Measurements from ENCODE around the gene ARHGAP22.

The ARHGAP22 gene

DNA sequence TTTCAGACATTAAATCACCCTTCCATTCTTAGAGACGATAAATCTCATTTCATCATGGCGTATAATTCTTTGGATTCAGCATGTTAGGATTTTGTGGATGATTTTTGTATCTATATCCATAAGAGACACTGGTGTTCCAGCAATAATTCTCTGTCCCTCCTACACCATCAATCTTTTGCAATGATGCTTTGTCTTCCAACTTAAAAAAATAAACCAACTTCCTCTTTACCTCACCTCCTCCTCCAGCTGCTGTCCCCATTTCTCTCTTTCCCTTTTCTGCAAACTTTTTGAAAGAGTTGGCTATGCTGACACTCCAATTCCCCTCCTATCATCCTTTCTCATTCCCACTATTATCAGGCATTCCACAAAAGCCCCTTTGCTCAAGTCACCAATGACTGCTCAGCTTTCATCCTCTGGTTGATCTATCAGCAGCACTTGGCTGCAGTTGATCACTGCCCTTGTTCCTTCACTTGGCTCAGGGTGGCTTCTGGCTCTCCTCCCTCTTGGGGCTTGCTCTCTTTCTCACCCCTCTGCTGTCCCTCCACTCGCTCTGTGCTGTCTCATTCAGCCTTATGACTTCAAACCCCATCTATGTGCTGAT lies 130.0 kb downstream of the ARHGAP22 start:
- no peak for DNase-seq

DNA sequence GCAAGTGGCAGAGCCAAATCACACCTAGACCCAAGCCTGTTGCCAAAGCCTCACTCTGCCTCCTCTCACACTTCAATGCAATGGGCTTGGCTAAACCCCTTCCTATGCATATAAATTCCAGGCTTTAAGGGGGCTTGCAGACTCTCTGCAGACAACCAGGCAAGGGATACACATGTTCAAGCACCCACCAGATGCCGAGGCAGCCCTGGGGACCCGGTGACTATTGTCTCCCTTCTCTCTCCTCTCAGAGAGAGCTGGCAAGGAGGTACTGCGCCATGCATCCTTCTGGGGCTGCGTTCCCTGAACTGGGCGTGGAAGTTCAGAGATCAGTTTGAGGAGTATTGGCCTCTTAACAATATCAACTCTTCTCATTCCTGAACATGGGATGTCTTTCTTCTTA lies 131.2 kb downstream of the ARHGAP22 start:
- DNase-seq = no peak

DNA sequence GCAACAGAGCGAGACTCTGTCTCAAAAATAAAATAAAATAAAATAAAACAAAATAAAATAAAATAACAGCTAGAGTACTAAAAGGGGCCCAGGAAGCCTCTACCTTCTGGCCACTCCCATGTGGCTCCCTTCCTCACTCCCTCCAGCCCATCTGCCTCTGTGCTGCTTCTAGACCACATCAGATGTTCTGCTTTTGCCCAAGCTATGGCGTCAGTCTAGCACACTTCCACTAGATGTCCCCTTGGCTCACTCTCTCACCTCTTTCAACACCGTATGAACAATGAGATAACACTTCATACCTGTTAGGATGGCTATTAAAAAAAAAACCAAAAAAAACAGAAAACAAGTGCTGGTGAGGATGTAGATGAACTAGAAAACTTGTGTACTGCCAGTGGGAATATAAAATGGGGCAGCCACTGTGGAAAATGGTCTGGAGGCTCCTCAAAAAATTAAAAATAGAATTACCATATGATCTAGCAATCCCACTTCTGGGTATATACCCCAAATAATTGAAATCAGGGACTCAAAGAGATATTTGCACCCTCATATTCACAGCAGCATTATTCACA lies 132.3 kb downstream of the ARHGAP22 start:
- no peak for DNase-seq

DNA sequence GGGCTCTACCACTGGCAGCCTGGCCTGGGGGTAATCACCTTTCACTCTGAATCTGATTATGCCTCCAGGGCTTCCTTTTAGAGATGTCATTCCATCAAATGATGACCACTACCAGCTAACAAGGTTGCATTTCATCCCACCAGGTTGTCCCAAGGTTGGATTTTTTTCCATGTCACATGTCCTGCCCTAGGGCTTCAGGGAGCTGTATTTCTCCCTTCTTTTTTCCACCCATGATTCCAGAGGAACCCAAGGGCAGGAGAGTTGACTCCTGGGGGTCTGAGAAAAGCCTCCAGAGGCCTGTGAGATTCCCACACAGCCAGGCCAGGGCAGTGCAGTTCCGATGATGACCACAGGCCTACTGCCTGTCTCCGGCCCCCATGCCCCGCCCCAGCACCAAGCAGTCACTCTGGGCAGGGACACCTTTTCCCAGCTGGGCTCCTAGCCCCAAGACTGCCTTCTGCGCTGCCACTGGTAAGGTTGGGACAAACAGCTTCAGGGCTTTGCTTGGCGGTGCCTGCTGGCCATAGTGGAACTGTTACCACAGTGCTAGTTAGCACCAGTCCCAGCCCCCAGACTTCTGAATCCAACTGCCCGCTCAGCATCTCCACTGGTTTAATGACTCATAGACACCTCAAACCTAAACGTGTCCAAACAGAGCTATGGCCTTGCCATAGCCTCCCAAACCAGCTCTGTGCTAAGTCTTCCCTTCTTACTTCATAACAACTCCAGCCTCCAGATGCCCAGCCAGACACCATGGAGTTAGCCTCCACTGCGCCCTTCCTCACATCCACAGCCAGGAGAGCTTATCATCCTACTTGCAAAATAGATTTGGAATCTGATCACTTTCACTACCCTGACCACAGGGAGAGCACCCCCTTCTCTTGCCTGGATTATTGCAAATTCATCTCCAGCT lies 133.7 kb downstream of the ARHGAP22 start:
- no peak for DNase-seq

DNA sequence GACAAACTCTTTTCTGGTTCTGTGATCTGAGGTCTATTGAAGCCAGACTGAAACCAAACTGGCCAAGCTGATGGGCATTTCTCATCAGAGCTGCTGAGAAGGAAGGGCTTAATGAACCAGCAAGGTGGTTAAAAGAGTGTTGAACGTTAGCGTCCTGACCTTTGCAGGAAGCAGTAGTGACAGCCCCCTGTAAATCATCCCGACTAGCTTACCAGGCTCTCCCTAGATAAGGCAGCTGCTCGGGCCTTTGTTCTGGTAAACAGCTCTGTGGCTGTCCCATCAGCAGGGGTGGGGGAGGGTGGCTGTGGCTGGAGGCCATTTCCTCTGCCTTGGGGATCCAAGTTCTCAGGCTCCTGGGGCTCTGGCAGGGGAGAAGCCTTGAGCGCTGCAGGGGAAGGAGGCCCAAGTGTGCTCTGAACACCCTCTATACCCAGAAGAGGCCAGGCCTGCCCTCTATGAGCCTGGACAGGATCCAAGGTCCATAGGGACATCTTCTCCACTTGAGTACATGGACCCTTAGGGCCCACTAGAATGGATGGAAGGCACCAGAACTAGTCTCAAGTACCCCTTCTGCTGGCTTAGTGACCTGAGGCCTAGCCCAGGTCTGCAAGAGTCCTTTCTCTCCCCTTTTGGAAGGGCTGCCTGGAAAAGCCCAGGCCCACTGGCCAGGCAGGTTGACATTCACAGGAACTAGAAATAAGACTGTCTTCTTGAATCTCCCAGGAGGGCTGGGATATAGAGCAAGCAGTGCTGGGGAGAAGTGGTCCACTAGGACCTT lies 134.6 kb downstream of the ARHGAP22 start:
- no peak for DNase-seq

DNA sequence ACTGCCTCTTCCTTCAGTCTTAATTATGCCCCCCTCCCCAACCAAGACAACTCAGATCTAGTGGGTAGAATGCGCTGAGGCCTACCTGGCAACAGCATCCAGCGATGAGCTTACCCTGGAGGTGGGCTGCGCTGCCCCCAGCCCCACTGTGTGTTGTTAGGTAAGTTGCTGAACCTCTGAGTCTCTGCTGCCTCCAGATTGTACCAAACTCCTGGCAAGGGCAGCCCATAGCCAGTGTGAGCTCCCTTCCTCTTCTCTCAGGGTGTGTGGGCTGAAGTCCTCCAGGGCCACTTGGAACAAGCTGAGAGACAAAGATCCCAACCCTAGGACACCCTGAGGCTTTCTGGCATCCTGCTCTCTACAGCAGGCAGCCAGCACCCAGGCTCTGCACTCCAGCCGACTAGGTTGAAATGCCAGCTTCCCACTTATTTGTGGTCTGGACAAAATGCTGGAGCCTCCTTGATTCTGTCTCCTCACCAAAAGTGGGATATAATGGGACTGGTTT lies 135.3 kb downstream of the ARHGAP22 start:
- no peak for DNase-seq

DNA sequence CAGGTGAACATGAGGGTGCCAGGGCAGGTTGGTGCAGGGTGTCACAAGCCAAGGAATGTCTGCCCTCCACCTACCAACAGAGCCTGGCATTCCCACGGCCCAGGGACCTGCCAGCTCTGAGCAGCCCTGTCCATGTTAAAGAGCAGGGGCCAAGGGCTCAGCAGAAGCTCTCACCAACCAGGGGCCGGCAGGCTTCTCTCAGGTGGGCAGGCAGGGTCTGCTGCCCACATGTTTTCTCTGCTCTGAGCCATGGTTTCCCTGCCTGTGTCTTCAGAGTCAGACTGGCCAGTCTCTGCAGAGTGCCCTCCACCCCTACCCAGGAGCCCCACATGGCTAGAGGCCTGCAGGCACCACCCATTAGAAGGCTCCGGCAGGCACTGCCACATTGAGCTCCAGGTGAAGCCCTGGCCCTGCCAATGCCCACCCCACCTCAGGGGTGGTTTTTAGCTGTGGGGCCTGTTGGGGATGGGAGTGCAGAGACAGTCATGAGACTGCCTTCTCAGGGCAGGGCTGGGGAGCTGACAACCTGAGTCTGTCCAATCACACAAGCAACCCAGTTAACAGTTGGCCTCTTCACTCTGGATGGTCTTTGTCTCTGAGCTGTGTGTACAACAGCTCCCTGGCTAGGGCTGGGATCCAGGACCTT lies 135.9 kb downstream of the ARHGAP22 start:
- DNase-seq = no peak

DNA sequence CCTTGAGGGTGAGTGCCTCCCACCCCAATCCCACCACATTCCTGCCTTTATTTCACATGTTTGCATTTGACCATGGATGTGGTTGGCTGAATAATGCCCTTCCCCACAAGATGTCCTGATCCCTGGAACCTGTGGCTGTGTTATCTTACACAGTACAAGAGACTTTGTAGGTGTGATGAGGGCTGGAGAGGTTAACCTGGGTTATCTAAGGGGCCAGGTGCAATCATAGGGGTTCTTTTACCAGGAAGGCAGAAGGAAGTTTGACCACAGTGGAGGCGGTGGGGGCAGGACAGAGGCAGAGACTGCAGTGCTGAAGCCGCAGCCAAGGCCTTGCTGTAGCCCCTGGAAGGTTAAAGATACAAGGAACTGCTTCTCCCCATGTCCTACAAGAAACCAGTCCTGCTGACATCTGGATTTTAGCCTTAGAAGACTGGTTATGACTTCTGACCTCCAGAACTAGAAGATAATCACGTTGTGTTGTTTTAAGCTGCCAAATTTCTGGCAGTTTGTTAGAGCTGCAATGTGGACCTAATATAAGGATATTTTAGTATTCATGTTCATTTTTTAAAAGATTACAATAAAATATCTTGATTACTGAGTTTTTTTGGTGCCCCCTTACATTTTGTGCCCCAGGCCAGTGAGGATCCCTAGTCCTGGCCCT lies 136.6 kb downstream of the ARHGAP22 start:
- DNase-seq = no peak

DNA sequence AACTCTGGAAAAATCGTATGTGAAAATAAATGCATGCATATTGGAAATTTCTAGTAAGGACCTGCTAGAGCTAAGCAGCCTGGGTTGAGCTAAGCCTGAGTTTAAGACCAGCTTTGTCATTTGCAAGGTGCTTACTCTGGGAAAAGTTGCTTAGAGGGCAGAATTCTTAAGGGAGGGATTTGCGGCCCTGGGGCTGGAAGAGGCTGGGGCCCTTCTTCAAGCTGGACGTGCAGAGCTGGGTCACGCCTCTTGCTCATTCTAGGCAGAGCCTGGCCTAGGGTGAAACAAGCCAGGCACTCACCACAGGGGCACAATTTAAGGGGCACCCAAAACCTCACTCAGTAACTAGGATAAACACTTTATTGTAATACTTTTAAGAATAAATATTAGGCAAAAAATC lies 137.2 kb downstream of the ARHGAP22 start:
- DNase-seq = no peak

DNA sequence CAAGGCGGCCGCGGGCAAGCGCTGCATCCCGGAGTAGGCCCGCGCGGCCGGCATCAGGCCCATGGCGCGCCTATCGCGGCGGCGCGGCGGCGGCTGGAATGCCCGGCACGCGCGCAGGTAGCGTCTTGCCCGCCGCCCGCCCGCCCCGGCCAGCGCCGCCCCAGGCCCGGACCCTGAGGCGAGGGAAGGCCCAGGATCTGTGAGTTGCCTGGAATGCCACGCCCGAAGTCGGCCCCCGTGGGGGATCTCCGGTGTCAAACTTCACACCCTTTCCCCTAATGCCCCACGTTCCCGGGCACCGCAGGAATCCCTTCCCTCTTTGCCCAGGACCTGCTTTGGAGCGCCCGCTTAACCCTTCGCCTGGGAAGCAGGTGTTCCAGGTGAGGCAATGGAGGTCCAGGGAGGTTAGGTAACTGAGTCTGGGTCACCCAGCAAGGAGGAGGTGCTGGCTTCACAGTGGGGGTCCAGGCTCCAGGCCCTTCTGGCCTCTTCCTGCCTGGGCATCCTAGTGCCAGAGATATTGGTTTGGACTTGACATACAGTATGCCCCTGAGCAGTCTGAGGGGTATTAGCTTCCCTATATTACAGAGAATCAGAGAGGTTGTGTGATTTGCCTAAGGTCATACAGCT lies 138.1 kb downstream of the ARHGAP22 start:
- DNase-seq = no peak

DNA sequence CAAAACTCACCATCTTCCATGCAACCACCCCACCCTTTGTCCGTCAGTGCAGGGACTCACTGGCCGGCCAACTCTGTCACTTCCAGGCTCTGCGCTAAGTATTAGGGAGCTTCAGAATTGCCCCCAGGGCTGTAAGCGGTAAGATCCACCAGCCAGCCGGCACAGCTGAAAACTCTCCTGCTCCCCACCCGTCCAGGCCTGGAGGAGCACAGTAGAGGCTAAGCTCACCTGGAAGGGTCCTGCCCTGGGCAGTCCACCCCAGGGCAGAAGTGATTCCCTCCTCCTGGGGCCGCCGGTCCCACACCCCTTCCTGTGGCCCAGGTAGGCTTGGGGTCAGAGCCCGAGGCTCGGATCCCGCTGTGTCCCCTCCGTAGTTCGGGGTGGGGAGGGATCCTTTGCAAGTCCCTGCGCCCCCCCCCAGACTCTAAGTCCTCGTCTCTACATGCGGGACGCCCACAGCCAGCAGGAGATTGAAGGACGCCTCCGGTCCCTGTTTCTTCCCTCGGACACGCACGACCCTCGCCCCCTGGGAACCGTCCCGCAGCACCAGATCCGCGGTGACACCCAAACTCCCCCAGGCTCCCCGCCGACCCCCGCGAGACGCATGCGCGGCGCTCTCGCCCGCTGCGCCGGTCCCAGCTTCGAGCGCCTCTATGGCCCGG lies 138.9 kb downstream of the ARHGAP22 start:
- DNase-seq = no peak

DNA sequence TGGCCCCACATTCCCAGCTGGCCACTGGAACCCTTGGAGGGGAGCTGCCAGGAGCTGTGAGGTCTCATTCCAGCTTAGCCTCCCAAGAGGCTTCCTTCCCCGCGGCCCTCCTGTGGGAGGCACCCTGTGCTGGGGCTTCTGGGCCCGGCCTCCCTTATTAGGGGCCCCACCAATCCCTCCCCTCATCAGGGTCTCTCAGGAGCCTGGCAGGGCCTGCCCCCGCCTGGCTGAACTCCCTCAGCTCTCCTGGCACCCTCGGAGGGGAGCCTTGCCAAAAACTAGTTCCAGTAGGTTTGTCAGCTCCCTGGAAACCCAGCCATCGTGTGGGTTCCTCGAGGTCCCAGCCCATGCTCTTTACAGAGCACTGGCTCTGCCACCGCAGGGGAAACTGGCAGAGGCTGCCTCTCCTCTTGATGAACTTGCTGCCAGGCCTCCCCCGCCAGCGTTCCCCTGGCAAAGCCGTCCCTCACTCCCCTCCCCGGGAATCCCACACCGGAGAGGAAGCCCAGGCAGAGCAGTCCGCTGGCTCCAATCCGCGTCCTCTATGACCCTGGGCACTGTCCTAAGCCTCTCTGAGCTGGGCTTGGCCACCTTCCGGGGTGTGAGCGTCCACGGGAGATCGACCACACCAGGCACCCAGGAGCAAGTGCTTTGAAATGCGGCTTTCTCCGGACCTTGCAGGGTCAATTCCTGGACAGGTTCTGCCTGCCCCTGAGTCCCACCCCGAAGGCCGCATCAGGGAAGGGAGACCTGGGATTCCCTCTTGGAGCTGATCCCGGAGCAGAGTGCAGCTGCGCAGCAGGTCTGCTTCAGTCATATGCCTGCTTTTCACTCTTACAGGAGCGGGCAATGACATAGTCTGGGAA lies 139.8 kb downstream of the ARHGAP22 start:
- DNase-seq = no peak

DNA sequence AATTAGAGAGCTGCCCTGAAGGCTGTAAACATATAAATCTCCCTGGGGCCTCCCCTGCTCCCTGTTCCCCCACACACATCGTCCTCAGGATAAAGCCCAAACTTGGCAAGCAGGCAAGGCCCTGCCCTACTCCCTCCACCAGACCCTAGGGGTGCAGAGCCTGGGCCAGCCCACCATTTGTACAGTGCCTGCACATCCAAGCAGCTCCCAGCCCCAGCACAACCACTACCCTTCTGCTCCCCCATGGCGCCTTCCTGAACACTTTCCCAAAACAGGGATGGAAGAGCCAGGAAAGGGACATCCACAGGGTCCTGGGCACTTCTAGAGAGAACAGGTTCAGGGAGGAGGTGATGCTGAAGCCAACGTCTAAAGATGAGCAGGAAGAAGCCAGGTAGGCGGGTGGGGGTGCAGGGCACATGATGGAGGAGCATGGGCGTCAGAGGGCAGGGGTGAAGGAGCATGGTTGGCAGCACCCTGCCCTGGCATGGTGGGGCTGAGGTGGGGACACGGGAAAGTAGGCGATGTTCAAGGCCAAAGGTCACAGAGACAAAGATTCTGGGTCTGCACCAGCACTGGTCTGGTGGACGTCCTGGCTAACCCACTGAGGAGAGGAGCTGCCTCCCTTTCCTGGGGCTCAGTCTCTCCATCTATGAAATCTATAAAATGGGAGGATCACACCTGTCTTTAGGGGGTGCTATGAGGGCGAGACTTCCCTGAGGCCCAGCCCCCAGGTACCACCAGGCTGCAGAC lies 140.6 kb downstream of the ARHGAP22 start:
- DNase-seq = no peak

DNA sequence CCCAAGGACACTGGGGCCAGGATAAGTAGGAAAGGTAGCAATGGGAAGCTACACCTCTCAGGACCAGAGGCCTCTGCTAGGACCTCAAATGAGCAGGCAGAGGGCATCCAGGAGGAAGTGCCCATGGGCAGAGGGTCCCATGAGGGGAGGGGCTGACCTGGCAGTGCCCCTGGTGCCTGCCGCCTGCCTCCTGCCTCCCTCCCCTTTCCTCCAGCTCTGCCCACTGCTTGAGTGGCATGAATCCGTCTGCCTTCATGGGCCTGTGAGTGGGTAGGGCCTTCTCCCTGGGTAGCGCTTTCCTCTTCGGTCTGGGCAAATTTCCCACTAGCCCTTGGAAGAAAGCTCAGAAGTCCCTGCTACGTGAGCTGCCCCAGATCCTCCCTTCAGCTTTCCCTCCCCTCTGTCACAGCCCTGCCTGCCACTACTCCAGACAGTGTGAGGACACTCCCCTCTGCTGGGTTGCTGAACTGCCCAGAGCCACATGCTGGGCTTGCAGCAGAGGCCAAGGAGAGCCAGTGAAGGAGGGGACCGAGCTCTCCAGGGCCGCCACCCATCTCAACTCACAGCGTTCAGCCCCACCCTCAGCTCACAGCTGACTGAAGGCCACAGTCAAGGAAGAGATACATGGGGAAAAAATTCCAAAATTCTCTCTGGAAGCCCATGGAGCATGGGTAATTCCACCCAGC lies 141.4 kb downstream of the ARHGAP22 start:
- no peak for DNase-seq

DNA sequence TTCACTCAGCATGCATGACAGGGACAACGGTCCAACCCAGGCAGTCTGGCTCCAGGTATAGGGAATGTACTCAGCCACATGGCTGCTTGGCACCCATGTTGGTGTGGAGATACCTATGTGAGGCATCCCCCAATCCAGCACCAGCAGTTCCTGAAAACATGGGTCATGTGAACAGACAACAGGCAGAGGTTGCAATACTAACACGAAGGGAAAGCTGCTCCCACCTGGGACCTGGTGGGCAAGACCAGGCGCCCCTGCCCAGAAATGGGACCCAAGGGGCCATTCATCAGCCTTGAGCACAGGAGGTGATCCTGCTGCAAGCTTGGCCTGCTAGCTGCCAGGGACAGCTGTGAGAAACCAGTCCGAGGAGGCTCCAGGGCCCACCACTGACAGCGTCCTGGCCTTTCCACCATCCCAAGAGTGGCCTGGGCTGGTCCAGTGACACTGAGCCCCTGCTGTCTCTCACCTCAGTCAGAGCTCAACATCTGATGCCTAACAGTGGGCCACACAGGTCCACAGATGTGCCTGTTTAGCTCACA lies 142.3 kb downstream of the ARHGAP22 start:
- no peak for DNase-seq

DNA sequence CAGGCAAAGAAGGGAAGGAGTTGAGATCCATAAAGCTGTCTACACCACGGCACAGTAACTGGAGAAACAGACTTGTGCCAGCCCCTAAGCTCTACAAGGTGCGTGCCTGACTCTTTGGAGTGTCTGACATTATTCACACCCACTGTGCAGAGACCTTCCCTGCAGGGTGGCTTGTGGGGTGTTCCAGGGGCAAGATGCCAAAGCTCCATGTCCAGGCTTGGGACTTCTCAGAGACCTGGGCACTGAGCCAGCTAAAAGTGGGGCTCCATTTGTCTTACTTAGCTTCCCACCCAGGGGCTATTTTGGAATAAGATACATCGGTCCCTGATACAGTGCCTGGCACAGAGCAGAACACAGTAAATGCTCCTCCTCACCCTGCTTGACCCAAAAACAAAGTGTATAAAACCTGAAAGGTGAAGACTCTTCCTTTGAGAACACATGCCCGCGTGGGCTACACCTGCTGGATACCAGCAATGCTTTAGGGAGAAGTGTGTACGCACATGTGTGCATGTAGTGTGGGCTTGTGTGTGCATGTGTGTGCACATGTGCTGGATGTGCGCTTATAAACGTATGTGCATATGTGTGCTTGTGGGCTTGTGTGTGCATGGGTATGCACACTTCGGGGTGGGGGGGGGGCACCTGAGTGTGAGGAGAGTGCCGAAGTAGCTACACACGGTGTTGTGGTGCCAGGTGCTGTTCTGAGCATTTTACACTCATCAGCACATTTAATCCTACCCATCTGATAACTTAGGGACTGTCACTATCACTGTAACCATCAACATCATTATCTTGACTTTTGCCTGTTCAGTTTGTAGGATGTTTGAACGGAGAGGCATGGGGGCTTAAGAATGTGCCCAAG lies 143.0 kb downstream of the ARHGAP22 start:
- no peak for DNase-seq

DNA sequence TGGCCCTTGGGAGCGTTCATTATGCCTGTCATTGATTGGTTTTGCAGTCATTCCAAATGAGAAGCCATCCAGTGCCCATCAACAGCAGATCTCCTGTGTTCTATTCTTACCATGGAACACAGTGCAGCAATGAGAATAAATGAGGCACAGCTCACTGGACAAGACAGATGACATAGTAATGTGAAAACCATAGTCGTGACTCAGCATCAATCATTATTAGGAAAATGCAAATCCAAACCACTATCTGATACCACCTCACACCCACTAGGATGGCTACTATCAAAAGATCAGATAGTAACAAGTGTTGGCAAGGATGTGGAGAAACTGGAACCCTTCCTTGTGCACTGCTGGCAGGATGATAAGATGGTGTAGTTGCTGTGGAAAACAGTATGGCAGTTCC lies 144.7 kb downstream of the ARHGAP22 start:
- DNase-seq = no peak

Data from activated CD4-positive, alpha-beta T cell treated with anti-CD3 and anti-CD28 coated beads, Interleukin-2, amount 50 U/mL, for 1 hour (primary cell).